CD4-positive, alpha-beta T cell treated with Interleukin-17A for 4 hours (primary cell): ENCODE measurements around the gene CBS.
A peak's percentile ranks its signal among the peaks of the same experiment; 100 is the strongest.
"Not testable (repeated sequence)": the region's sequence is repeated elsewhere in the genome, so short reads cannot be mapped to it uniquely, and the experiment has no call there.

Source experiments
- DNase-seq: peaks from one replicate; pipeline ENCODE4 v3.0.0-alpha.2; 2020; ENCODE audit warnings: mixed read lengths

CBS gene

DNA sequence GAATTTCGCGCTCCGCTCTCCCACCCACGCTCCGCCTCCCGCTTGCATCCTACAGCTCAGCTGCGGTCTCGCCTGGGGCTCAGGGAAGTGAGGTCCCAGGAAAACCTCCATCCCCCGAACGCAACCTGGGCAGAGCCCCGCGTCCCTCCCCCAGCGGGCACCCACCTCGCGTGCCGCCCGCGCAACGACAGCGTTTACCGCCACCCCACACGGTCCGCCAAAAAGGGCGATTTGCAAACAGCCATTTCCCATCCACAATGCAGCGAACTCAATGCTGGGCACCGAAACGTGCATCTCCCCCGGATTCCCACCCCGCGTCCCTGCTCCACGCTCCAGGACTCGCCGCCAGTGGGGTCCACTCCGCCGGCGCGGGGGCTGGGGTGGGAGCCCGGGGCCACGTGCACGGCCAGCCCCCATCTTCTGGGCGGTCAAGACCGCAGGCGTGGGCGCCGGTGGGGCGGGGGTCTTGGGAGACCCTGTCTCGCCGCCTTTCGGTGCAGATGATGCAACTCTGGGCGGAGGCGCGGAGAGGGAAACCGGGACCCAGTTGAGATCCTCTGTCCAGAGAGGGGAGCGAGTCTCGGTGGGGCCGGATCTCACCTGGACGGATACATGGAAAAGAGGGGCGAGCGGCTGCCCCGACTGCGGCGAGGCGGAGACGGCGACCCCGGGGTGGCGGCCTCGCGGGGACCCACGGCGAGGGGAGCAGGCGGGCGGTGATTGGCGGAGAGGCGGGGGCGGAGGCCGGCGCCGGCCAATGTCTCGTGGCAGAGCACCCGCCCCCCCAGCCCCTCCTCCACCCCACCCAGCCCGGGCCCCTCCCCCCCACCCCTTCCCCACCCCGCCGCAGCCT, at the start of gene CBS:
CBS (minus strand) TSS at position 666 of the 853 bp plus-strand sequence. CDS start 3,642 bp downstream, outside the sequence.
- DNase-seq: not testable (repeated sequence)

DNA sequence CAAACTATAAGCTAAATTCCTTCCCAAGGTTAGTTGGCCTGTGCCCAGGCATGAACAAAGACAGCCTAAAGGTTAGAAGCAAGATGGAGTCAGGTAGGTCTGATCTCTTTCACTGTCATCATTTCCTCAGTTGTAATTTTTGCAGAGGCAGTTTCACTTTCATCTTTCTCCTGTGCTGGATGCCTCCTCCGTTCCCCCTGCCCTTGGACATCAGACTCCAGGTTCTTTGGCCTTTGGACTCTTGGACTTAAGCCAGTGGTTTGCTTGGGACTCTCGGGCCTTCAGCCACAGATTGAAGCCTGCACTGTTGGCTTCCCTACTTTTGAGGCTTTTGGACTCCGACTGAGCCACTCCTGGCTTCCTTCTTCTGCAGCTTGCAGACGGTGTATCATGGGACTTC, 40.3 kb upstream of the CBS start:
- DNase-seq: not testable (repeated sequence)

DNA sequence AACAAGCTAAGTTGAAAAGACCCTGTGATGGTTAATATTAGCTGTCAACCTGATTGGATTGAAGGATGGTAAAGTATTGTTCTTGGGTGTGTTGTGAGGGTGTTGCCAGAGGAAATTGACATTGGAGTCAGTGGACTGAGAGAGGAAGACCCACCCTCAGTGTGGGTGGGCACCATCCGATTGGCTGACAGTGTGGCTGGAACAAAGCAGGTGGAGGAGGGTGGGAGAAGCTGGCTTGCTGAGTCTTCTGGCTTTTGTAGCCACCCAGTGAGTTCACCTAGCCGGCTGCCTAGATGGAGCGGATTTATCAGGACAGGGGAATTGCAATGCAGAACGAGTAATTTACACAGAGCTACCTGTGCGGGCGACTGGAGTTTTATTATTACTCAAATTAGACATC, 38.8 kb upstream of the CBS start:
- not testable (repeated sequence) for DNase-seq

DNA sequence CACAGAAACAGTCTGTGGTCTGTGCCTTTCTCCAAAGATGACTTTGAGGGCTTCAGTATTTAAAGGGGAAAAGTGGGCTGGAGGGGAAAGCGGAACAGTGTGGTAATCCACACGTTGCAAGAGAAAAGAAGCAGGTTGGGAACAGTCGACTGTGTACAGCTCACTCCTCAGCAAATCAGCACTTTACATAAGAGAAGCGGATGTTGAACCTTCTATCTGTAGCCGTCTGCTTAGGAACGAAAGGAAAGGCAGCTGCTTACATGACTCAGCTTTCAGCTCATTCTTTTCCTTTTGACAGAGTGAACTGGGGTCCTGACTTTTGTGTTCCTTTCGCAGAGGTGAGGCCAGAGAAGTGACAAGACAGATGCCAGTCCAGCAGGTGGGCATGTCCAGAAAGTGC, 33.4 kb upstream of the CBS start:
- not testable (repeated sequence) for DNase-seq

DNA sequence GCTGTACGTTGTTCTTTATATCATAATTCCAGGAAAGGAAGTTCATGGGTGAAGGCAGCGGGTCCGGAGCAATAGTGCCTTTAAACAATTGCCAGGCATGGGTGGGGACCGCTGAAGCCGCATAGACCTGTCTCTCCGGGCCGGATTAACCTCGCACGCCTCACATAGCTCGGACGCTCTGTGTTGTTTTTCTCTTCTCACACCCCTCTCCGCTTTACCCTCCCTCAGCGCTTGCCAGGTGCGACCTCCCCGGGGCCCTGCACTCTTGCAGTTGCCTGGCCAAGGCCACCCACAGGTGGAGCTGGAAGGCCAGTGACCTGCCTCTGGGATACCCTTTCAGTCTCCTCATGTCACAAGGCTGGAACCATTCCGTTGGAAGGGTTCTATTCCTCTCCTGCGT, 32.5 kb upstream of the CBS start:
- DNase-seq: not testable (repeated sequence)

DNA sequence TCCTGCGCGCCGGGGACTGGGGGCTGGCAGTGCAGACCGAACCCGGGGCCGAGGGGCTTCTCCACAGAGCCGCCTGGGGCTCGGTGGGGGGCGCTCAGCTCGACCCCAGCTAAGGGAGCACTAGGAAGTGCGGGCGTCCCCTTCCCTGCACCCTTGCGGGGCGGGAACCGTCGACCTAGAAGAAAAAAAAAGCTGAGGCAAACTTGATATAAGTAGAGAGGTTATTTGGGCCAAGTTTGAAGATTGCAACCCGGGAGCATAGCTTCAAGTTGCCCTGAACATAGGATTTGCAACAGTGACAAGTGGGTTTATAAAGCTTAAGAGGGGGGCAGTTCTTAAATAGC, 32.1 kb upstream of the CBS start:
- not testable (repeated sequence) for DNase-seq

DNA sequence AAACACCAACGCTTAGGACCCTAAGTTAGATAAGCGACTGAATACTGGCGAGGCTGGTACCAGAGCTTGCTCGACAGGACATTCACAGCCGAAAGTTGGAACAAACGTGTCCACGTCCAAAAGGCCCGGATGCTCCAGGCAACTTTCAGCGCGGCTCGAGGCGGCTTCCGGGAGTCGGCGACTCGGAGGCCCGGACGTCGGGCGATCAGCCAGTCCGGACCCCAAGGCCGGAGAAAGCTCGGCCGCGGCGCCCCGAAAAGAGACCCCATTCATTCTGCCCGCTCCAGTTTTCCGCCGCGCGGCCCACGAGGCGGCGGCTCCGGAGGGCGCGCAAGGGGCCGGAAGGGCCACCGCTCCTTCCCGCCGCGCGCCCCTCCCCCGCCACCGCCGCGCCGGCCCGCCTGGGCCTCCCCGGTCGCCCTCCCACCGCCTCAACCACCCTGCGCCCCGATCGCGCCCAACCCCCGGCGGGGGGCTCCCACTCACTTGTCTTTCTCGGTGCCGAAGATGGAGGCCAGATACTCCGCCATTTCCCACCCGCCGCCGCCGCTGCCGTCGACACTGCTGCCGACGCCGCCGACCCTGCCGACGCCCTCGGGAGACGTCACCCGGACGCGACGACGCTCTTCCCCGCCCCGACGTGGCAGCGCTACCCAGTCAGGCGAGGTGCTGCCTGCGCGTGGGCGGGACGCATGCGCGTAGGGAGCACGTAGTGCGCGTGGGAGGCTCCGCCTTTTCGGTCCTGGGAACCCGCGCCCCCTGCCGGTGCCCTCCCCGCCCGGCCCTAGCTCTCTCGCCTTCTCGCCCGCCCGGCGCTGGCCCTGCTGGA, 31.5 kb upstream of the CBS start, which contains the start of gene U2AF1:
U2AF1 (minus strand) TSS at position 606 of the 829 bp plus-strand sequence; CDS start at position 530, 76 bp downstream.
- DNase-seq: peak; percentile 26

DNA sequence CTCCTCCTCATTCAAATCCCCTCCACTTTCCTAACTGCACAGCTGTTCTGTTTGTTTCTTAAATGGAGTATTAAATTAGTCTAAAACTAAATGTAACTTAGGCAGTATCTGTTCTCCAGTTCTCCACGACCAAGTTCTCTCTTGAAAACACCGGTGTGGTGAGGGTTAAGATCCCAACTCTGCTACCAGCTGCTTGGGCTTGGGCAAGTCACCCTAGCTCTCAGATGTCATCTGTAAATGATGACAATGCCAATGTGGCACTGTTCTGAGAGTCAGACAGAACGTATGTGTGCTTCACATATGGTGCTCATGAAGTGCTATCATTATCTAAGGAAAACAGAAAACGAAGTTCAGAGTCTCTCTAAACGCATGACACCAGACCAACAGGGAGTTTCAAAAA, 29.0 kb upstream of the CBS start:
- not testable (repeated sequence) for DNase-seq

DNA sequence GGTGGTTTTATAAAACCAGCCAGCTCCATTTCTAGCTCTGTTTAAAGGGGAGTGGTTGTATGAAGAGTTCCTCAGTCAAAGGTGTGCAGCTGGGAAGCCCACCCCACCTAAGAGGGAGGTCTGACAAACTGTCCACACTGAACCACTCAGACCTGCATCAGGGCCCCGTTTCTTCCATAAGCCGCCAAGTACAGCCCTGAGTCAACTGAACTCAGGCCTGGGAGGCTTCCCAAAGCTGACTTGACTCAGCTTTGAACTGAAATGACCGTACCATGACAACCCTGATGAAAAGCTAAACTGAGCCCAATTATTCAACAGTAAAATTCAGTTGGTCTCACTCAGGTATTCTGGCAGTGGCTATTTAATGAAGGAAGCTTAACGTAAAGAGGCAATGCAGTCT, 26.6 kb upstream of the CBS start:
- not testable (repeated sequence) for DNase-seq

DNA sequence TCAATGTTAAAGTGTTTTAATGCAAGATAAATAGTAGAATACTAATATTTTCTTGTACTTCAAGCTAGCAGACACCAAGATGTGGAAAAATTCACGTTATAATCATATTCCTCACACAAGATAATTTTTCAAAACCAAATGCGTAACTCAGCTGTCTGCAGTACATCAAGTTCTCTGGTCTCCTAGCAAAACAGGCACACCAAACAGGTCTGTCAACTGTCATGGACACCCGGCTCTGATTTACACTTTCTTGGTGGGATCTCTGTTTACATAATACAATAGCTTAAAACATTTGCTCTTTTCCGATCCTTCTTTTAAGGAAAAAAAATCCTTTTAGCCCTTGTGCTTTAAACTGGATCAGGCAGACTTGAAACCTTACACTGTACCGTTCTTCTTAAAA, 26.0 kb upstream of the CBS start:
- not testable (repeated sequence) for DNase-seq

DNA sequence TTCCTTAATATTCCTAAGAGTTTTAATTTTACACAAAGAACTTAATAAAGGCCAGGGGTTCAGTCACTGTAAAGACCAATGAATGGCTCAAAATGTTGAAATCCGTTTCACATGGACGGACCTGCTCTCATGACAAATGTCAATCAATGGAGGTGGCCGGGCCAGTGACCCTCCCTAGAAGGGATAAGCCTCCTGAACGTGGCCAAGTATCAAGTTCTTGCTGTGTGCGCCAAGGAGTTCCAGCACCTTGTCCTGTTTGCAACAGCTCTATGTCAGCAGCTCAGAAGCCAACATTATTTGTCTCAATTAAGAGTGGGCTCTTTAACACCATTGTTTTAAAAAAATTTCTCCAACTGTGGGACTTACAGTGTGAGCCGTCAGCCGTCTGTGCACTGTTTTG, 25.4 kb upstream of the CBS start:
- not testable (repeated sequence) for DNase-seq

DNA sequence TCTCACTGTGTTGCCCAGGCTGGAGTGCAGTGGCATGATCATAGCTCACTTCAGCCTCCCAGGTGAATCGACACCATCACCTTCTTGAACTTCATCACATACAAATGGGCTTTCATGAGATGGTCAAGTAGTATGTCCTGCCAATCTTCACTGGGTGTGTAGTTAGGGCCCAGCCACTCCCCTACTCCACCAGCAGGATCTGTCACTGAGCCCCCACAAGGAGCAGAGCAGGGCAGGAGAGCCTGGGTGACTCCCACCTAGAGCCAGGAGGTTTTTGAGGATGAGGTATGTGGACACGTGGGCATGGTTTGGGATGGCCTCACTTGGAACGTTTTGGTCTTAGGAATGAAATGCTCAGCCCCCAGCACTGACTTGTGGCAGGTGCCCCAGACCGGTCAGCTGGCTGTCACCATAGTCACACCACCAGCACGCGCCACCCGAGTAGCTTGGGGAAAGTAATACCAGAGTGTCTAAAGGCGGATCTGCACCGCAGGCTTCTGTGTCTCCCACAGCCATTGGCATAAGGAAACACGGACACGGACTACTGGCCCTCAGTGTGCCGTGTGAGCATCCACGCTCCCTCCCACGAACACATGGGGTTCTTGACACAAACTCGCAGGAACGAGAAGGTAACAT, 16.5 kb upstream of the CBS start:
- DNase-seq: not testable (repeated sequence)

DNA sequence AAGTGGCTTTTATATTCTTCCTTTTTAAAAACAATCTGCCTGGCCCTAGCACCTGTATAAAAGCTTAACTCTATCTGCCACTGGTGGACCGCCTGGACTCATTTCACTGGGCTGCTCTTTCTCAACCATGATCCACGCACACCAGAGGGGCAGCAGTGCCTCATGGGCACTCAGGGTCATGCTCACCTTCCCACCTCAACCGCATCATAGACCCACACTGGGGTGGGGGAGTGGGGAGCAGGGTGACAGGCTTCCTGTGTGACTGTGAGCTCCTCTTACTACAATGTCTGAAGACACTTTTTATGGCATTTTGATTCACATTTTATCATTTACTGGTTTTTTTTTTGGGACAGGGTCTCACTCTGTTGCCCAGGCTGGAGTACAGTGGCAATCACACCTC, 15.3 kb upstream of the CBS start:
- DNase-seq: not testable (repeated sequence)

DNA sequence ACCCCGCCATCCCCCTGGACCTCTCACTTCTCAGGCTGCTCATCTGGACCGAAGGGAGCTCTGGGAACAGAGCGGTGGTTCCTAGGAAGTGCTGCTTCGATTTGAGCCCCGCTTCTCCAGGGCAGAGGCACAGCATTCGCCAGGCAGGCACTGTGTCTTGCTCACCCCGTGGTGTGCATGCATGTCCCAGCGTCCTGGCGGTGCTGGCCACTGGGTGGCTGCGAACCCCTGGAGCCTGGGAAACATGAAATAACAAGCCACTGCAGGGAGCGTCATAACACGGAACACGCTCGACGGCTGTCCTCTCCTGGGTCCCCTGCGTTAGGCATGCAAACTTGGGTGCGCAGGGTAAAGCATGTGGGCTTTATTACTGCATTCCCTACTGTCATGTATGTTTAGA, 13.8 kb upstream of the CBS start:
- not testable (repeated sequence) for DNase-seq

DNA sequence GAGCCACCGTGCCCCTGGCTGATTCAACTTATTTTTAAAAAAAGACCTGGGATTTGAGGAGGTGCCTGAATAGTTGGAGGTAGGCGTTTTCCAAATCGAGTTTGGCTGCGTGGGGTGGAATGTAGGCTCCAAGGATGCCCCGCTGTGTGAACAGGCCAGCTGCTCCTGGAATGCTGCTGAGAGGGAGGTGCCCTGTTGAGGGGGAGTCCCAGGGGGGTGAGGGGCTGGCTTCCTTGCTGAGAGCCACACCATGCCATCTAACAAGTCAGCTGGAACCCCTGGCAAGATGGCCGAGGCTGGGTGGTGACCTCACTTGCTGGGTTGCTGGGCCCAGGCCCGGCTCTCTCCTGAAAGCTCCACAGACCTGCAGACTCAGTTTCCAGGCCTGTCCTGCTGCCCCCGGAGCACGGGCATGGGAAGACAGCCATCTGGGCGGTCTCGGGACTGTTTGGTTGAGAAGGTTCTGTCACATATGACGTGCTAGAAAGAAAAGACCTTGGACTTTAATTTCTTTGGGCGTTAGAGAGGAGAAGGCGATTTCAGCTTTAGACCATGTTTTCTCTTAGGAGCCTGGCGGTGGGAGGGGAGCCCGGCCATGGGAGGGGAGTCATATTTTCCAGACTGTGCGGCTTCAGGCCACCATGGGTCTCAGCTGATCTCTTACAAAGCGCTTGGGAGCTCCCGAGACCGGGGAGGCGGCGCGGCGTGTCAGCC, 7.1 kb upstream of the CBS start:
- not testable (repeated sequence) for DNase-seq

DNA sequence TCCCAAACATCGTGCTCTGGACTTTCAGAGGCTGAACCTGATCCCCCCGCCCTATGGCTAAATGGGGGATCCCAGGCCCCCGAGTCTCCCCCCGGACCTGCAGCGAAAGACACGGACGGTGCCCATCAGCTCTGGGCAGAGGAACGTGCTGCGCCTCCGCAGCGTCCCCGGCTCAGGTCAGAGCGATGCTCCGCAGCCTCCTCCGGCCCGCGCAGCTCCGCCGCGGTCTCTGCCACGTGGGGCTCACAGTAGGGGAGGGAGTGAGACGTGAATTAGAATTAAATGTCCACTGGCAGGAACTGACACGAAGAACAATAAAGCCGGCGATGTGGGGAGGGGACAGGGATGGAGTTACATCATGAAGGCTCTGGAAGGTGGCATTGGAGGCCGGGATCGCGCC, 1.0 kb upstream of the CBS start:
- not testable (repeated sequence) for DNase-seq

DNA sequence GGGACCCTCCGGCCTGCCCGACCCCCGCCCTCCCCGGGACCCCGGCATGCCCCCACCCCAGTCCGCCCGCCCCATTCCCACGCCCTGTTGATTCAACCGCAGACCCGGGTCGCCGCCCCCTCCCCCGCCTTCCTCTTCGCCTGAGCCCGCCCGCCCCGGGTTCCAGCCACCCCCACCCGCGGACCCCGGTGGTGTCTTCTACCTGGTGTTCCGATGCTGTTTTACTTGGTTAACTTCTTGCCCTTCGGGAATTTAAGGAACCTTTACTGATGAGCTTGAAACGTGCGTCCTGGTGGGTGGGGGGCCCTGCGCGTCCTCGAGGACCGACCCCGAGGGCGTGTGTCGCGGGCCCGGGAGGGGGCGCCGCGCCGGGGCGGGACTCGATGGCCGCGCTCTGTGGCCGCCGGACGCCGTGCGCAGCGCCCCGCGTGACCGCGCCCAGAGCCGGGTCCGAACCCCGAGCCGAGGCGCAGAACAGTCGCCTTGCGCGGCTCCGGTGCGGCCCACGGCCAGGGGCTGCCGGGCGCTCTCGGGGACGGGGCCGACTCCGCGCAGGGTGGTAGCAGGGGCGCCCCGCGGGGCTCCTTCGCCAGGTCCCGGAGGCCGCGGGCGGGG, 495 bp upstream of the CBS start:
- DNase-seq: not testable (repeated sequence)

DNA sequence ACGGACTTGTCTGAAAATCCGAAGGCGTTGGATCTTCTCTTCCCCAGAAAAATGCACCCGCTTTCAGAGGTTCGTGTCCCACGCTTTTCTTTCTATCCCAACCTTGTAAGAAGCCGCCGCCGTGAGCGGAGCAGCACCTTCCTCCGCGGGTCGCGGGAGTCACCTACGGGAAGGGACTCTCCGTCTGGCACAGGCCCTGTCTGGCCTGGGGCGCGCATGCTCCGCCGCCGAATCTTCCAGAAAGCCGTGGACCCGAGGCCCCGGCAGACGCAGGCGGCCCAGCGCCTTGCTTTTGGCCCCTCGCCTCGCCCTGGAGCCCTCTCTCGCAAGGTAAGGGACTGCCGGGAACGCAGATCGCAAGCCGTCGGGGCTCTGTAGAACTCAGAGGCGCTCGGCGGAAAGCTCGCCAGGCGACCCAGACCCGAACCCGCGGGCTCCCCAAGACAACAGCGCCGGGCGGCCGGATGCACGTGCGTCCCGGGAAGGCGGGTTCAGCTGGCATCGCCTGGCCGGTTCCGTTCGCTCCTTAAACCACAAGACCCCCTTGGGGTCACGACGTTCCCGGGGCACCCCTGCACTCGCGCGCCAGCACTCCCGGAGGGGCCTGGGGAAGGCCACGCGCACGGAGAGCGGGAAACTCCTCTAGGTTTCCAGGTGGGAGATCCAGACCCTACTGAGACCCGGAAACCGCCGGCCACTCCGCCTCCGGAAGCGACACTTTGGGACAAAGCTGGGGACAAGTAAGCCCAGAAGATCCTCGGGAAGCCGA, 1.1 kb downstream of the CBS start:
- not testable (repeated sequence) for DNase-seq

DNA sequence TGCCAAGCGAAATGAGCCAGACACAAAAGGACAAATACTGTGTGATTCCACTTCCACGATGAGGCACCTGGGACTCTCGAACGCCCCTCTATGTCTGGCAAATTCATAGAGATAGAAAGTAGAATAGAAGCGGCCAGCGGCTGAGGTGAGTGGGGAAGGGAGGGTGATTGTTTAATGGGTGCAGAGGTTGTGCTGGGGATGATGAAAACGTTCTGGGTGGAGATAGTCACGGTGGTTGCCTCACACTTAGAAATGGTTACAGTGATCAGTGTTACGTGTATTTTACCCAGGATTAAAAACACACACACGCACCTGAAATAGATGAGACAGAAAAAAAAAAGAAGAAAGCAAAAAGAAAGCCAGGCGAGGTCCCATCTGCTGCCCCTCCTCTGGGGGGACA, 2.9 kb downstream of the CBS start:
- DNase-seq: not testable (repeated sequence)

DNA sequence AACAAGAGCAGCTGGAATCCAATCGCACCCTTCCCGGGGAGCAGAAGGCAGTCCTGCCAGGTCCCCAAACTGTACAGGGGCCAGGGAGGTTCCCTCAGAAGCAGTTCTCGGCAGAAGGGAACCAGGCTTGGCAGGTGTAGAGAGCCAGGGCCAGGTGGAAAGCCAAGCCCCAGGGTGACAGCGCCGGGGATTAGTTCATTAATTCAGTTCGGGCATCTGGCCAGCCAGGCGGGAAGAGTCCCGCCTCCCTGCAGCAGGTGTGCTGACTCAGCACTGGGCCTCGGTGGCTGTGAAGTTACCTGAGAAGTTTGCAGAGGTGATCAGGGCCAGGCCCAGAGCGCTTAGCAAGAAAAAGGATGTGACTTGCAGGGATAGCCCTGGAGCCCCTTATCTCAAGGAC, 6.0 kb downstream of the CBS start:
- not testable (repeated sequence) for DNase-seq

DNA sequence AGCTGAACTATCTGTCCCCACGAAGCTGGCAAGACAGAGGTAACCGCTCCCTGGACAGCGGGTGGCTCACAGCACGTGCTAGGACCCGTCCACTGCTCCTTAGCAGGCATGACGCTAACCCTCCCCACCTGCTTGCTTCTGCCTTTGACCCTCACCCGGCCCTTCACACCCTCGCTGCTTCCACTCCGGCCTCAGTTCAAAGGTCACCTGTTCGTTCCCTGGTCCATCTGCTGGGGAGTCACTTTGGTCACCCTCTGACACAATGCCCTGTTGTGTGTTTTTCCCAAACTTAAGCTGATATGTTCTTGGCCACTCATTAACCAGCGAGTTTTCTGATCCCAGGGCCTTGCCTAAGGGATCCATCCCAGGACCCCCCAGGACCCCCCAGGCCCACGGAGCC, 7.6 kb downstream of the CBS start:
- DNase-seq: not testable (repeated sequence)
